Kidney (tissue), 14 donors: ENCODE data around the gene FOXA3. TPM values are rescaled to one million over a fixed set of nuclear protein-coding genes. Genes with fewer than 3 reads are reported as not detected.

Experiments
- DNase-seq, 5 donors: peaks; one replicate each; pipeline ENCODE4 v3.0.0-alpha.2; 2013 to 2020
- FAIRE-seq: peaks from 2 replicates; lab custom pipeline; 2012; peaks lifted over from hg19 to GRCh38; lab: Jason Lieb, UNC
- H3K27ac ChIP-seq, 2 donors: one replicate each; pipeline ENCODE4 v1.7.0; 2013; ENCODE audit warnings: low read depth in 2 of 2, low read length in 2 of 2, inconsistent platforms in 1 of 2
- H3K27me3 ChIP-seq: one replicate; pipeline ENCODE4 v1.7.1; 2013; ENCODE audit warnings: low read length, inconsistent platforms; ENCODE audit not compliant: control insufficient read depth, insufficient read depth
- H3K36me3 ChIP-seq, 3 donors: one replicate each; pipeline versions ENCODE4 v1.7.0 to v1.7.1; 2013; ENCODE audit warnings: low read length in 3 of 3, control low read depth in 1 of 3, inconsistent platforms in 1 of 3; ENCODE audit not compliant: insufficient read depth in 3 of 3, control insufficient read depth in 2 of 3
- H3K4me1 ChIP-seq, 3 donors: one replicate each; pipeline versions ENCODE4 v1.7.0 to v1.7.1; 2013; ENCODE audit warnings: low read length in 3 of 3, inconsistent platforms in 1 of 3, low read depth in 1 of 3; ENCODE audit not compliant: control insufficient read depth in 2 of 3, insufficient read depth in 2 of 3
- H3K4me3 ChIP-seq, 3 donors: one replicate each; pipeline versions ENCODE4 v1.7.0 to v1.8.1; 2013; ENCODE audit warnings: low read length in 3 of 3, control low read depth in 1 of 3, inconsistent platforms in 1 of 3
- H3K9ac ChIP-seq, 3 donors: one replicate each; pipeline versions ENCODE4 v1.7.0 to v1.7.1; 2013; ENCODE audit warnings: low read length in 3 of 3, control low read depth in 1 of 3, inconsistent platforms in 1 of 3
- H3K9me3 ChIP-seq, 3 donors: one replicate each; pipeline versions ENCODE4 v1.7.0 to v1.7.1; 2013; ENCODE audit warnings: low read length in 3 of 3, control low read depth in 1 of 3, inconsistent platforms in 1 of 3; ENCODE audit not compliant: control insufficient read depth in 2 of 3, insufficient read depth in 1 of 3
- CTCF ChIP-seq: IDR thresholded peaks from 3 replicates; pipeline ENCODE4 v1.5.1; 2012; ENCODE audit warnings: mild to moderate bottlenecking, moderate library complexity, borderline replicate concordance; ENCODE audit not compliant: insufficient read depth; ENCODE audit errors: extremely low read depth
- intact Hi-C: fragments of 100-400 bp; cut with DNase I; formaldehyde crosslinking; loops from one replicate; pipeline ENCODE4 v1.11.1; 2022
- polyA plus RNA-seq: library from polyadenylated mRNA; stranded (reverse); fragments of 350-450 nt; fragmentation: Illumina TruSeq; extraction: RNeasy Lipid Tissue Mini Kit (QIAGEN cat#74804); gene quantifications from one replicate; pipeline ENCODE4 v1.2.3, GENCODE V29; 2014; ENCODE audit warnings: low read depth, low replicate concordance; ENCODE audit not compliant: insufficient read depth
- total RNA-seq: library from RNA; stranded (reverse); fragmentation: NEBNext Ultra II Directional; extraction: Animal tissue kit (Norgen Biotek cat#: 25700); gene quantifications from one replicate; pipeline ENCODE4 v1.2.1, GENCODE V29; 2021
- donor health status: control.
- donor health status: control.
- donor health status: control.
- donor health status: control.
- donor health status: control.
- donor health status: DM: yes; HTN: yes; CAD: no.
- donor health status: Normal renal cell carcinoma (clear cell type).

The FOXA3 gene
- total and polyA plus RNA-seq, 2 donors from 2014 or later = 1.8 to 3.7 TPM

- Histone ChIP-seq H3K27me3 (no peaks in the 10 kb centered on the region), H3K36me3 (no peaks in the 10 kb centered on the region), H3K9ac (peak overlapping the region; percentile 12 to 97 (median 71)), H3K27ac (peak overlapping the region; percentile 94 to 95), H3K9me3 (no peaks in the 10 kb centered on the region), H3K4me1 (peaks cover 0 to 27% (median 7%) of the 10 kb centered on the region in 3 donors), H3K4me3 (peak overlapping the region; percentile 50 to 86 (median 70))
- FAIRE-seq = no peak
- DNase-seq = peak in 1 of 5 donors; percentile 66
- TF ChIP-seq CTCF = no peak
- intact Hi-C loops = no loop called here
Measured at GRCh38 chr19:45887200-45887710, 23.1 kb downstream of the FOXA3 start.

- Histone ChIP-seq H3K9ac (no peak overlapping the region), H3K4me3 (no peak overlapping the region), H3K36me3 (no peaks in the 10 kb centered on the region), H3K27ac (no peak overlapping the region), H3K27me3 (no peaks in the 10 kb centered on the region), H3K4me1 (peaks cover 0 to 12% (median 0%) of the 10 kb centered on the region in 3 donors), H3K9me3 (no peaks in the 10 kb centered on the region)
- TF ChIP-seq CTCF = no peak
- intact Hi-C loops = no loop called here
- FAIRE-seq = no peak
- DNase-seq = no peak
Measured at GRCh38 chr19:45889210-45889885, 25.2 kb downstream of the FOXA3 start.

GRCh38 chr19:45890877-45891276 is 26.8 kb downstream of the FOXA3 start:
- no peaks in the 10 kb centered on the region for H3K27me3 ChIP-seq
- H3K4me1 ChIP-seq = peaks cover 0 to 3% (median 0%) of the 10 kb centered on the region in 3 donors
- no peak overlapping the region for H3K27ac ChIP-seq
- DNase-seq (peak in 1 of 5 donors; percentile 24), FAIRE-seq (no peak)
- H3K9me3 ChIP-seq = no peaks in the 10 kb centered on the region
- TF ChIP-seq CTCF = no peak
- intact Hi-C loops = no loop called here
- no peaks in the 10 kb centered on the region for H3K36me3 ChIP-seq
- H3K4me3 ChIP-seq = no peak overlapping the region
- H3K9ac ChIP-seq = no peak overlapping the region
